Head of caudate nucleus (tissue), 42 donors: ENCODE data around the gene MAML3.

Experiments used
- DNase-seq, 42 donors: peaks; one replicate each; pipeline versions ENCODE4 v3.0.0 to v3.0.0-alpha.2; 2020 to 2021; ENCODE audit warnings: mixed read lengths in 7 of 42
- intact Hi-C: fragments of 100-400 bp; cut with DNase I; formaldehyde crosslinking; loops from one replicate; pipeline ENCODE4 v1.15.0; 2022

MAML3 gene

GRCh38 chr4:139779691-139780090 is 374.3 kb downstream of the MAML3 start:
- DNase-seq, result no peak
- intact Hi-C loops, result no loop called here

- intact Hi-C loops, result no loop called here
- no peak for DNase-seq
Observed at GRCh38 chr4:139777757-139778156, 376.2 kb downstream of the MAML3 start.

GRCh38 chr4:139776235-139776634 is 377.7 kb downstream of the MAML3 start:
- no peak for DNase-seq
- intact Hi-C loops, result no loop called here

GRCh38 chr4:139774759-139775487 is 379.1 kb downstream of the MAML3 start:
- no peak for DNase-seq
- intact Hi-C loops, result no loop called here

- intact Hi-C loops, result no loop called here
- DNase-seq, result peak in 1 of 42 donors; percentile 17
Observed at GRCh38 chr4:139773560-139774318, 380.2 kb downstream of the MAML3 start.

- intact Hi-C loops, result no loop called here
- DNase-seq, result no peak
Observed at GRCh38 chr4:139770361-139770760, 383.6 kb downstream of the MAML3 start.

- intact Hi-C loops, result no loop called here
Observed at GRCh38 chr4:139769364-139769763, 384.6 kb downstream of the MAML3 start.

GRCh38 chr4:139768896-139769295 is 385.1 kb downstream of the MAML3 start:
- DNase-seq, result no peak
- intact Hi-C loops, result no loop called here

More at GRCh38 chr4:139769364-139769763, 384.6 kb downstream of the MAML3 start:
- DNase-seq, result no peak

GRCh38 chr4:139768366-139768765 is 385.6 kb downstream of the MAML3 start:
- DNase-seq, result no peak
- intact Hi-C loops, result no loop called here

GRCh38 chr4:139767585-139767984 is 386.4 kb downstream of the MAML3 start:
- intact Hi-C loops, result no loop called here
- no peak for DNase-seq

- intact Hi-C loops, result no loop called here
- DNase-seq, result no peak
Observed at GRCh38 chr4:139767168-139767567, 386.8 kb downstream of the MAML3 start.

GRCh38 chr4:139764686-139765310 is 389.2 kb downstream of the MAML3 start:
- no peak for DNase-seq
- intact Hi-C loops, result no loop called here

GRCh38 chr4:139764182-139764581 is 389.8 kb downstream of the MAML3 start:
- DNase-seq, result no peak
- intact Hi-C loops, result no loop called here

GRCh38 chr4:139763672-139764071 is 390.3 kb downstream of the MAML3 start:
- DNase-seq, result peak in 6 of 42 donors; percentile 20 to 57 (median 33)
- intact Hi-C loops, result no loop called here

- DNase-seq, result no peak
- intact Hi-C loops, result no loop called here
Observed at GRCh38 chr4:139763205-139763604, 390.8 kb downstream of the MAML3 start.

GRCh38 chr4:139762720-139763119 is 391.3 kb downstream of the MAML3 start:
- intact Hi-C loops, result no loop called here

GRCh38 chr4:139761461-139761860 is 392.5 kb downstream of the MAML3 start:
- no peak for DNase-seq
- intact Hi-C loops, result no loop called here

More at GRCh38 chr4:139762720-139763119, 391.3 kb downstream of the MAML3 start:
- DNase-seq, result no peak

GRCh38 chr4:139760567-139760966 is 393.4 kb downstream of the MAML3 start:
- no peak for DNase-seq
- intact Hi-C loops, result no loop called here

GRCh38 chr4:139759097-139759496 is 394.9 kb downstream of the MAML3 start:
- no peak for DNase-seq
- intact Hi-C loops, result no loop called here
